B cell (primary cell): ENCODE results near the gene YJEFN3. TPM values are rescaled to one million over a fixed set of nuclear protein-coding genes. Genes with fewer than 3 reads are reported as not detected.

Source experiments
- ATAC-seq: fragments of 200-7000 bp; cut with Tn5 transposase; one replicate; pipeline ENCODE4 v1.10.0; 2021; ENCODE audit warnings: low read depth, mild to moderate bottlenecking, moderate number of reproducible peaks, moderate library complexity
- CTCF ChIA-PET: fragments of 350-600 bp; sonication (Branson Sonifier 250); formaldehyde crosslinking; loops from one replicate; lab custom pipeline; 2021; ENCODE audit warnings: antibody characterized with exemption, inconsistent platforms; lab: Charles Lee
- POLR2A ChIA-PET: fragments of 350-600 bp; sonication (Branson Sonifier 250); formaldehyde crosslinking; loops from one replicate; lab custom pipeline; 2021; ENCODE audit warnings: antibody characterized with exemption; lab: Charles Lee
- DNase-seq: peaks from one replicate; pipeline ENCODE4 v3.0.0; 2013
- H2AFZ ChIP-seq: 2 replicates; pipeline ENCODE4 v1.6.1; 2012; ENCODE audit warnings: mild to moderate bottlenecking, low read depth, low read length; ENCODE audit not compliant: insufficient read depth, poor library complexity, severe bottlenecking
- H3K27ac ChIP-seq, 2 donors: 1 replicate in 1 of 2; 2 replicates in 1 of 2; pipeline ENCODE4 v1.5.1; 2012 to 2013; ENCODE audit warnings: low read length in 2 of 2, mild to moderate bottlenecking in 2 of 2, moderate library complexity in 1 of 2
- H3K27me3 ChIP-seq, 4 experiments: fragments of 200-600 bp in 1 of 4; sonication (generic) in 1 of 4; replicated peaks in 1 of 4; 1 replicate in 2 of 4; 2 replicates in 2 of 4; pipeline versions ENCODE4 v1.6.1 to v1.7.0; 2013 to 2016; ENCODE audit warnings: low read length in 3 of 4, mild to moderate bottlenecking in 2 of 4, mixed read lengths in 1 of 4, moderate library complexity in 1 of 4; ENCODE audit not compliant: insufficient read depth in 4 of 4, control insufficient read depth in 3 of 4; ENCODE audit errors: control extremely low read depth in 1 of 4
- H3K36me3 ChIP-seq, 2 experiments: replicated peaks in 1 of 2; 1 replicate in 1 of 2; 2 replicates in 1 of 2; pipeline versions ENCODE4 v1.6.1 to v1.7.1; 2013; ENCODE audit warnings: low read length in 1 of 2; ENCODE audit not compliant: insufficient read depth in 2 of 2, control insufficient read depth in 1 of 2; ENCODE audit errors: control extremely low read depth in 1 of 2, extremely low read depth in 1 of 2
- H3K4me1 ChIP-seq, 2 donors: fragments of 200-600 bp in 1 of 2; sonication (generic) in 1 of 2; 1 replicate in 1 of 2; 2 replicates in 1 of 2; pipeline versions ENCODE4 v1.5.1 to v1.6.1; 2013 to 2017; ENCODE audit warnings: low read length in 2 of 2; ENCODE audit not compliant: control insufficient read depth in 2 of 2, insufficient read depth in 2 of 2
- H3K4me2 ChIP-seq: replicated peaks from 2 replicates; pipeline ENCODE3; 2012; ENCODE audit warnings: mild to moderate bottlenecking, low read depth, low read length; ENCODE audit not compliant: poor library complexity, severe bottlenecking
- H3K4me3 ChIP-seq, 5 experiments: fragments of 200-600 bp in 1 of 5; sonication (generic) in 1 of 5; 1 replicate in 3 of 5; 2 replicates in 2 of 5; pipeline versions ENCODE4 v1.5.1 to v1.7.0; 2011 to 2016; ENCODE audit warnings: low read length in 4 of 5, mild to moderate bottlenecking in 4 of 5, low read depth in 2 of 5, control low read depth in 1 of 5, moderate library complexity in 1 of 5; ENCODE audit not compliant: insufficient read depth in 1 of 5; ENCODE audit errors: control extremely low read depth in 1 of 5, extremely low read depth in 1 of 5
- H3K79me2 ChIP-seq: fragments of 200-600 bp; sonication (generic); one replicate; pipeline ENCODE4 v1.6.0; 2016; ENCODE audit warnings: low read length; ENCODE audit not compliant: control insufficient read depth, insufficient read depth
- H3K9ac ChIP-seq: fragments of 200-600 bp; sonication (generic); 2 replicates; pipeline ENCODE4 v1.6.1; 2017; ENCODE audit warnings: mild to moderate bottlenecking, low read length, moderate library complexity
- H3K9me3 ChIP-seq, 3 donors: one replicate each; pipeline versions ENCODE4 v1.6.1 to v1.7.1; 2013; ENCODE audit warnings: low read length in 2 of 3; ENCODE audit not compliant: control insufficient read depth in 2 of 3, insufficient read depth in 1 of 3; ENCODE audit errors: control extremely low read depth in 1 of 3
- H4K20me1 ChIP-seq: 2 replicates; pipeline ENCODE4 v1.6.0; 2012; ENCODE audit warnings: mild to moderate bottlenecking, low read length; ENCODE audit not compliant: insufficient read depth, control insufficient read depth, poor library complexity, severe bottlenecking
- H3K27ac Mint-ChIP-seq: one replicate; pipeline ENCODE4 v1.8.0; 2021; ENCODE audit warnings: mixed read lengths
- H3K27me3 Mint-ChIP-seq: one replicate; pipeline ENCODE4 v1.8.0; 2021; ENCODE audit warnings: mixed read lengths
- H3K4me1 Mint-ChIP-seq: one replicate; pipeline ENCODE4 v1.8.0; 2021; ENCODE audit warnings: mixed read lengths
- H3K4me3 Mint-ChIP-seq: one replicate; pipeline ENCODE4 v1.8.0; 2021; ENCODE audit warnings: mixed read lengths
- H3K9me3 Mint-ChIP-seq: one replicate; pipeline ENCODE4 v1.8.0; 2022; ENCODE audit warnings: mixed read lengths; ENCODE audit not compliant: insufficient read depth
- CTCF ChIP-seq: fragments of 200-600 bp; IDR thresholded peaks from one replicate; pipeline ENCODE4 v1.8.0; 2022; ENCODE audit warnings: antibody characterized with exemption, mild to moderate bottlenecking
- EZH2 ChIP-seq: IDR thresholded peaks from 2 replicates; pipeline ENCODE4 v1.6.1; 2012; ENCODE audit warnings: borderline replicate concordance, low read depth, mild to moderate bottlenecking, moderate library complexity, low read length; ENCODE audit not compliant: insufficient read depth, poor library complexity, severe bottlenecking
- WGBS: methylation state at CpG from one replicate; pipeline ENCODE4 v1.1.5; 2013; ENCODE audit warnings: missing lambda C conversion rate; ENCODE audit not compliant: insufficient coverage; 5-methylcytosine and 5-hydroxymethylcytosine counted together
- intact Hi-C: fragments of 100-400 bp; cut with micrococcal nuclease; formaldehyde crosslinking; loops from one replicate; pipeline ENCODE4 v1.10.0; 2022
- polyA plus RNA-seq: library from polyadenylated mRNA; depleted of rRNA; stranded (reverse); fragments of >200 nt; gene quantifications from 2 replicates; pipeline ENCODE4 v1.2.3, GENCODE V29; 2012
- total RNA-seq, 2 donors: library from RNA; stranded (reverse); fragments of 120-200 nt in 1 of 2; gene quantifications; 1 replicate in 1 of 2; 2 replicates in 1 of 2; pipeline versions ENCODE4 v1.2.3 to v1.2.4, GENCODE V29; 2013 to 2022

The YJEFN3 gene
- total and polyA plus RNA-seq, 2 donors (not counting 1 experiment from before 2014, with no cell fraction given), result 7.1 to 8.8 TPM

DNA sequence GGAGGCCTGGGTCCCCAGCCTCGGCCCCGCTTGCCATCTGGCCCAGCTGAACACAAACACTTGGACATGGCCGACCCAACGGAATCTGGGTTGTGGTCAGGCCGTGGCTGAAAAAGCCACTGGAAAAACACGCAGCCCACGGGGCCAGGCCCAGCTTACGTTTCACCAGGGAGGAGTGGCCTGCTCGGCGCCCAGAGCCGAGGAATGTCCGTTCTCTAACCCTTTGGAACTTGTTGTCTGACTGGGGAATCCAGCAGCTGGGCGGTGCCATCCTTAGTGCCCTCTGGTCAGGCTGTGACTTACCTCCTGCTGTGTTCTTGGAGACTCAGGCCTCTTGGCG is 23.1 kb downstream of the YJEFN3 start:
- no peak overlapping the region for H2AFZ ChIP-seq
- DNase-seq (no peak), ATAC-seq (no peak)
- peaks cover 8% of the 10 kb centered on the region for H3K27me3 Mint-ChIP-seq
- ChIA-PET POLR2A (no interaction called here), CTCF (interaction anchor here (1.0 to 2.8 kb wide), 2 partner anchors 19 to 26 kb away, joined by 3 to 8 read pairs; no protein-coding TSS in a partner anchor)
- no peak overlapping the region for H3K4me3 ChIP-seq
- no peak for TF ChIP-seq CTCF
- no peak for TF ChIP-seq EZH2
- H4K20me1 ChIP-seq, result no peaks in the 10 kb centered on the region
- no peak overlapping the region for H3K27ac Mint-ChIP-seq
- H3K9ac ChIP-seq, result no peak overlapping the region
- WGBS, result 89% methylated on average over 14 of the region's 14 CpGs
- peaks cover 0 to 12% (median 0%) of the 10 kb centered on the region in 4 experiments for H3K27me3 ChIP-seq
- no peaks in the 10 kb centered on the region for H3K9me3 Mint-ChIP-seq
- peaks cover 0 to 2% of the 10 kb centered on the region in 2 donors for H3K4me1 ChIP-seq
- no peaks in the 10 kb centered on the region for H3K79me2 ChIP-seq
- H3K27ac ChIP-seq, result no peak overlapping the region
- intact Hi-C loops, result no loop called here
- no peak overlapping the region for H3K4me2 ChIP-seq
- H3K4me3 Mint-ChIP-seq, result no peak overlapping the region
- peaks cover 0 to 11% (median 0%) of the 10 kb centered on the region in 3 donors for H3K9me3 ChIP-seq
- H3K4me1 Mint-ChIP-seq, result no peaks in the 10 kb centered on the region
- H3K36me3 ChIP-seq, result no peaks in the 10 kb centered on the region

GRCh38 chr19:19552798-19553197 is 24.1 kb downstream of the YJEFN3 start:
- Mint-ChIP-seq H3K4me3 (no peak overlapping the region), H3K27me3 (peaks cover 8% of the 10 kb centered on the region), H3K9me3 (no peaks in the 10 kb centered on the region), H3K4me1 (no peaks in the 10 kb centered on the region), H3K27ac (no peak overlapping the region)
- peaks cover 0 to 11% (median 0%) of the 10 kb centered on the region in 3 donors for H3K9me3 ChIP-seq
- no peak overlapping the region for H2AFZ ChIP-seq
- H3K4me3 ChIP-seq, result no peak overlapping the region
- H3K27me3 ChIP-seq, result peaks cover 0 to 7% (median 0%) of the 10 kb centered on the region in 4 experiments
- no peaks in the 10 kb centered on the region for H3K79me2 ChIP-seq
- ChIA-PET POLR2A (no interaction called here), CTCF (interaction anchor here (0.8 to 2.8 kb wide), 5 partner anchors 20 to 219 kb away, joined by 3 to 8 read pairs (median 4); partner anchors contain the start of gene PBX4)
- no peaks in the 10 kb centered on the region for H3K36me3 ChIP-seq
- no peak overlapping the region for H3K9ac ChIP-seq
- ATAC-seq (peak; percentile 31), DNase-seq (no peak)
- intact Hi-C loops, result no loop called here
- TF ChIP-seq EZH2, result no peak
- TF ChIP-seq CTCF, result peak; percentile 61
- H3K4me1 ChIP-seq, result peaks cover 0 to 2% of the 10 kb centered on the region in 2 donors
- H3K4me2 ChIP-seq, result no peak overlapping the region
- no peaks in the 10 kb centered on the region for H4K20me1 ChIP-seq
- no peak overlapping the region for H3K27ac ChIP-seq
- 67% methylated on average over 6 of the region's 6 CpGs for WGBS
